GM12878 (cell line): ENCODE data around the gene B4GALT1. TPM values are rescaled to one million over a fixed set of nuclear protein-coding genes. Genes with fewer than 3 reads are reported as not detected.

ENCODE experiments used
- ATAC-seq: fragments of 200-7000 bp; cut with Tn5 transposase; 3 replicates; pipeline ENCODE4 v1.9.1; 2020; ENCODE audit warnings: mild to moderate bottlenecking, moderate library complexity
- BruUV-seq: library from RNA; stranded (reverse); fragments of 400-500 nt; replicated peaks from 2 replicates; lab custom pipeline; 2021; lab: Mats Ljungman, UMichigan
- CTCF ChIA-PET: fragments of 300-600 bp; sonication (Branson Sonifier 250); formaldehyde crosslinking; extraction: SDS; loops from one replicate; lab custom pipeline; 2021; ENCODE audit warnings: inconsistent platforms; lab: Yijun Ruan, JAX
- POLR2A ChIA-PET: fragments of 350-600 bp; formaldehyde crosslinking; extraction: SDS; loops from one replicate; lab custom pipeline; 2021; ENCODE audit warnings: inconsistent platforms; lab: Charles Lee
- RAD21 ChIA-PET: fragments of 300-600 bp; sonication (Branson Sonifier 250); formaldehyde crosslinking; loops from one replicate; lab custom pipeline; 2023; ENCODE audit warnings: antibody characterized with exemption; ENCODE audit not compliant: unreplicated experiment; lab: Charles Lee
- SMC1A ChIA-PET: fragments of 300-600 bp; sonication (Branson Sonifier 250); formaldehyde crosslinking; loops from one replicate; lab custom pipeline; 2023; ENCODE audit not compliant: unreplicated experiment, uncharacterized antibody; lab: Charles Lee
- DNase-seq: peaks from one replicate; pipeline ENCODE4 v3.0.0-alpha.2; 2011; ENCODE audit warnings: low read depth, low spot score
- FAIRE-seq: peaks from 3 replicates; lab custom pipeline; 2011; peaks lifted over from hg19 to GRCh38; lab: Jason Lieb, UNC
- H2AFZ ChIP-seq: 2 replicates; pipeline ENCODE4 v1.6.0; 2011; ENCODE audit warnings: low read depth, low read length, control low read depth; ENCODE audit not compliant: control insufficient read depth
- H3K27ac ChIP-seq: 2 replicates; pipeline ENCODE4 v1.5.1; 2011; ENCODE audit warnings: control low read depth; ENCODE audit not compliant: control insufficient read depth, insufficient read depth
- H3K27me3 ChIP-seq, 2 experiments: replicated peaks in 1 of 2; 2 replicates each; pipeline versions ENCODE4 v1.6.0 to v1.6.1; 2011; ENCODE audit warnings: low read length in 1 of 2; ENCODE audit not compliant: control insufficient read depth in 2 of 2, insufficient read depth in 2 of 2
- H3K36me3 ChIP-seq, 2 experiments: 2 replicates each; pipeline ENCODE4 v1.5.1; 2011; ENCODE audit warnings: low read length in 1 of 2; ENCODE audit not compliant: control insufficient read depth in 2 of 2, insufficient read depth in 2 of 2
- H3K4me1 ChIP-seq: 2 replicates; pipeline ENCODE4 v1.6.1; 2011; ENCODE audit warnings: mild to moderate bottlenecking, low read length, moderate library complexity, mixed read lengths; ENCODE audit not compliant: control insufficient read depth, insufficient read depth
- H3K4me2 ChIP-seq: 2 replicates; pipeline ENCODE4 v1.6.0; 2011; ENCODE audit warnings: control low read depth; ENCODE audit not compliant: control insufficient read depth, insufficient read depth
- H3K4me3 ChIP-seq: fragments of 200-600 bp; sonication (generic); 2 replicates; pipeline ENCODE4 v1.5.1; 2016
- H3K79me2 ChIP-seq: 2 replicates; pipeline ENCODE4 v1.6.0; 2011; ENCODE audit warnings: low read length; ENCODE audit not compliant: control insufficient read depth, insufficient read depth
- H3K9ac ChIP-seq: 2 replicates; pipeline ENCODE4 v1.8.0; 2011; ENCODE audit warnings: low read length, control low read depth, mixed read lengths; ENCODE audit not compliant: control insufficient read depth, insufficient read depth
- H3K9me3 ChIP-seq: replicated peaks from 3 replicates; pipeline ENCODE4 v1.5.1; 2011; ENCODE audit warnings: mild to moderate bottlenecking, low read length; ENCODE audit not compliant: control insufficient read depth, insufficient read depth
- H4K20me1 ChIP-seq: 2 replicates; pipeline ENCODE4 v1.6.0; 2011; ENCODE audit not compliant: control insufficient read depth, insufficient read depth
- EED ChIP-seq: sonication (generic); IDR thresholded peaks from 2 replicates; pipeline ENCODE4 v1.6.1; 2016; ENCODE audit warnings: antibody characterized with exemption, low read depth
- EGR1 ChIP-seq, 2 experiments: IDR thresholded peaks; 1 replicate in 1 of 2; 2 replicates in 1 of 2; pipeline ENCODE4 v1.6.1; 2011 to 2012; ENCODE audit warnings: low read depth in 2 of 2, low read length in 2 of 2, borderline replicate concordance in 1 of 2, mild to moderate bottlenecking in 1 of 2, moderate library complexity in 1 of 2
- FOS ChIP-seq: IDR thresholded peaks from 3 replicates; pipeline ENCODE4 v1.6.1; 2011; ENCODE audit warnings: borderline replicate concordance; ENCODE audit not compliant: insufficient read length; ENCODE audit errors: extremely low read depth
- JUND ChIP-seq: IDR thresholded peaks from 2 replicates; pipeline ENCODE4 v1.6.1; 2012; ENCODE audit warnings: low read depth, mild to moderate bottlenecking, low read length, improper control_type of control experiment, moderate library complexity
- MEF2A ChIP-seq: IDR thresholded peaks from 2 replicates; pipeline ENCODE4 v1.6.1; 2011; ENCODE audit warnings: low read depth, mild to moderate bottlenecking, low read length, moderate library complexity; ENCODE audit not compliant: insufficient read depth
- NFIC ChIP-seq: IDR thresholded peaks from 2 replicates; pipeline ENCODE4 v1.6.1; 2012; ENCODE audit warnings: low read depth, mild to moderate bottlenecking, inconsistent platforms, low read length, moderate library complexity
- NR2C2 ChIP-seq: IDR thresholded peaks from 2 replicates; pipeline ENCODE4 v1.6.1; 2011; ENCODE audit warnings: borderline replicate concordance, low read depth; ENCODE audit not compliant: control insufficient read depth, insufficient read length
- POLR2AphosphoS5 ChIP-seq: IDR thresholded peaks from 2 replicates; pipeline ENCODE4 v1.6.1; 2011; ENCODE audit warnings: mild to moderate bottlenecking, low read length, inconsistent platforms
- POU2F2 ChIP-seq: IDR thresholded peaks from 3 replicates; pipeline ENCODE4 v1.6.1; 2011; ENCODE audit warnings: low read depth, mild to moderate bottlenecking, low read length, borderline replicate concordance
- RAD51 ChIP-seq: fragments of 450-650 bp; IDR thresholded peaks from 2 replicates; pipeline ENCODE4 v1.6.1; 2016; ENCODE audit warnings: moderate library complexity, mild to moderate bottlenecking, inconsistent platforms
- RFX5 ChIP-seq: IDR thresholded peaks from 2 replicates; pipeline ENCODE4 v1.6.1; 2011; ENCODE audit warnings: low read depth, low read length, improper control_type of control experiment
- SMC3 ChIP-seq: IDR thresholded peaks from 2 replicates; pipeline ENCODE4 v1.6.1; 2011; ENCODE audit warnings: low read length, improper control_type of control experiment, borderline replicate concordance
- SRF ChIP-seq, 2 experiments: IDR thresholded peaks; 2 replicates each; pipeline ENCODE4 v1.6.1; 2011; ENCODE audit warnings: low read depth in 2 of 2, low read length in 2 of 2, mild to moderate bottlenecking in 1 of 2, moderate library complexity in 1 of 2
- WGBS: methylation state at CpG from one replicate; pipeline ENCODE4 v1.1.6; 2016; ENCODE audit warnings: low lambda C conversion rate; ENCODE audit not compliant: insufficient replicate concordance, insufficient coverage; ENCODE audit errors: missing lambda C conversion rate; 5-methylcytosine and 5-hydroxymethylcytosine counted together
- in situ Hi-C: fragments of 300-500 bp; cut with MboI; formaldehyde crosslinking; loops from 9 replicates; pipeline ENCODE4 v1.14.3; 2018; ENCODE audit warnings: mixed read lengths
- intact Hi-C: fragments of 100-400 bp; cut with micrococcal nuclease; formaldehyde crosslinking; loops from one replicate; pipeline ENCODE4 v1.14.2; 2022; ENCODE audit not compliant: unreplicated experiment
- polyA plus RNA-seq, 11 experiments: library from polyadenylated mRNA; depleted of rRNA in 4 of 11; unstranded in 6 of 11; stranded (reverse) in 5 of 11; fragments of >200 nt; fragmentation: Nextera tagmentation in 4 of 11; fragmentation: Illumina TruSeq in 1 of 11; extraction: Ambion mirVana in 4 of 11; extraction: Trizol in 1 of 11; gene quantifications; 1 replicate in 1 of 11; 2 replicates in 10 of 11; pipeline versions ENCODE4 v1.2.1 to v1.2.3, GENCODE V29; 2011 to 2016; ENCODE audit warnings: inconsistent platforms in 2 of 11, missing spikeins in 2 of 11, low read depth in 1 of 11
- total RNA-seq, 4 experiments: library from RNA; depleted of rRNA in 3 of 4; stranded (reverse); fragments of >200 nt in 3 of 4; fragmentation: Illumina TruSeq in 1 of 4; extraction: Trizol in 1 of 4; gene quantifications; 2 replicates each; pipeline versions ENCODE4 v1.2.1 to v1.2.3, GENCODE V29; 2013 to 2021
- TF ChIP-seq, protein P1 (sequence below): fragments of 450-650 bp; formaldehyde crosslinking; IDR thresholded peaks from 2 replicates; pipeline ENCODE4 v1.4.0; 2022; ENCODE audit warnings: mild to moderate bottlenecking, moderate library complexity
- TF ChIP-seq, protein P2 (sequence below): fragments of 450-650 bp; IDR thresholded peaks from 2 replicates; pipeline ENCODE4 v1.6.1; 2018; ENCODE audit warnings: mild to moderate bottlenecking, low read depth, moderate library complexity; ENCODE audit not compliant: partially characterized antibody
- TF ChIP-seq, protein P3 (sequence below): fragments of 450-650 bp; IDR thresholded peaks from 2 replicates; pipeline ENCODE4 v1.6.1; 2018; ENCODE audit warnings: borderline replicate concordance, mild to moderate bottlenecking; ENCODE audit not compliant: partially characterized antibody

B4GALT1 gene
- total and polyA plus RNA-seq, 10 of the 15 experiments (the other 5 are each of a cell fraction or from before 2014, with no cell fraction given), result 12.7 to 79.0 (median 41.0) TPM

GRCh38 chr9:33188711-33189110 is 21.6 kb upstream of the B4GALT1 start:
- H3K4me3 ChIP-seq, result no peak overlapping the region
- no peaks in the 10 kb centered on the region for H4K20me1 ChIP-seq
- no peaks in the 10 kb centered on the region for H3K27me3 ChIP-seq
- no peaks in the 10 kb centered on the region for H3K9me3 ChIP-seq
- BruUV-seq, result no TSS peak
- H3K36me3 ChIP-seq, result no peaks in the 10 kb centered on the region
- ChIA-PET POLR2A (interaction anchor here (0.7 kb wide), 1 partner anchor 19 kb away, joined by 3 read pairs; no protein-coding TSS in a partner anchor), CTCF (interaction anchor here (0.7 to 1.6 kb wide), 2 partner anchors 13 to 18 kb away, joined by 3 read pairs; no protein-coding TSS in a partner anchor), SMC1A (interaction anchor here (0.8 to 5.7 kb wide), 5 partner anchors 9 to 37 kb away, joined by 3 to 27 read pairs (median 5); no protein-coding TSS in a partner anchor), RAD21 (no interaction called here)
- FAIRE-seq (no peak), ATAC-seq (no peak), DNase-seq (no peak)
- no peak overlapping the region for H3K4me2 ChIP-seq
- H2AFZ ChIP-seq, result no peak overlapping the region
- H3K27ac ChIP-seq, result no peak overlapping the region
- no peak overlapping the region for H3K9ac ChIP-seq
- 47% methylated on average over 1 of the region's 1 CpG for WGBS
- H3K79me2 ChIP-seq, result no peaks in the 10 kb centered on the region
- in situ Hi-C loops, result no loop called here
- peaks cover 13% of the 10 kb centered on the region for H3K4me1 ChIP-seq
- intact Hi-C loops, result no loop called here
- no peak for TF ChIP-seq FOS
- TF ChIP-seq, protein P1, sequence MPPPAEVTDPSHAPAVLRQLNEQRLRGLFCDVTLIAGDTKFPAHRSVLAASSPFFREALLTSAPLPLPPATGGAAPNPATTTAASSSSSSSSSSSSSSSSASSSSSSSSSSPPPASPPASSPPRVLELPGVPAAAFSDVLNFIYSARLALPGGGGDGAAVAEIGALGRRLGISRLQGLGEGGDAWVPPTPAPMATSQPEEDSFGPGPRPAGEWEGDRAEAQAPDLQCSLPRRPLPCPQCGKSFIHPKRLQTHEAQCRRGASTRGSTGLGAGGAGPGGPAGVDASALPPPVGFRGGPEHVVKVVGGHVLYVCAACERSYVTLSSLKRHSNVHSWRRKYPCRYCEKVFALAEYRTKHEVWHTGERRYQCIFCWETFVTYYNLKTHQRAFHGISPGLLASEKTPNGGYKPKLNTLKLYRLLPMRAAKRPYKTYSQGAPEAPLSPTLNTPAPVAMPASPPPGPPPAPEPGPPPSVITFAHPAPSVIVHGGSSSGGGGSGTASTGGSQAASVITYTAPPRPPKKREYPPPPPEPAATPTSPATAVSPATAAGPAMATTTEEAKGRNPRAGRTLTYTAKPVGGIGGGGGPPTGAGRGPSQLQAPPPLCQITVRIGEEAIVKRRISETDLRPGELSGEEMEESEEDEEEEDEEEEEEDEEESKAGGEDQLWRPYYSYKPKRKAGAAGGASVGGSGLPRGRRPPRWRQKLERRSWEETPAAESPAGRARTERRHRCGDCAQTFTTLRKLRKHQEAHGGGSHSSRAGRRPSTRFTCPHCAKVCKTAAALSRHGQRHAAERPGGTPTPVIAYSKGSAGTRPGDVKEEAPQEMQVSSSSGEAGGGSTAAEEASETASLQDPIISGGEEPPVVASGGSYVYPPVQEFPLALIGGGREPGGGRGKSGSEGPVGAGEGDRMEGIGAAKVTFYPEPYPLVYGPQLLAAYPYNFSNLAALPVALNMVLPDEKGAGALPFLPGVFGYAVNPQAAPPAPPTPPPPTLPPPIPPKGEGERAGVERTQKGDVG, result no peak
- TF ChIP-seq RFX5, result no peak
- TF ChIP-seq SRF (IDR thresholded peaks at IDR 0.05; ENCODE audit: low read depth in 2 of 2, low read length in 2 of 2), result no peak
- TF ChIP-seq EED, result no peak
- TF ChIP-seq, protein P2, sequence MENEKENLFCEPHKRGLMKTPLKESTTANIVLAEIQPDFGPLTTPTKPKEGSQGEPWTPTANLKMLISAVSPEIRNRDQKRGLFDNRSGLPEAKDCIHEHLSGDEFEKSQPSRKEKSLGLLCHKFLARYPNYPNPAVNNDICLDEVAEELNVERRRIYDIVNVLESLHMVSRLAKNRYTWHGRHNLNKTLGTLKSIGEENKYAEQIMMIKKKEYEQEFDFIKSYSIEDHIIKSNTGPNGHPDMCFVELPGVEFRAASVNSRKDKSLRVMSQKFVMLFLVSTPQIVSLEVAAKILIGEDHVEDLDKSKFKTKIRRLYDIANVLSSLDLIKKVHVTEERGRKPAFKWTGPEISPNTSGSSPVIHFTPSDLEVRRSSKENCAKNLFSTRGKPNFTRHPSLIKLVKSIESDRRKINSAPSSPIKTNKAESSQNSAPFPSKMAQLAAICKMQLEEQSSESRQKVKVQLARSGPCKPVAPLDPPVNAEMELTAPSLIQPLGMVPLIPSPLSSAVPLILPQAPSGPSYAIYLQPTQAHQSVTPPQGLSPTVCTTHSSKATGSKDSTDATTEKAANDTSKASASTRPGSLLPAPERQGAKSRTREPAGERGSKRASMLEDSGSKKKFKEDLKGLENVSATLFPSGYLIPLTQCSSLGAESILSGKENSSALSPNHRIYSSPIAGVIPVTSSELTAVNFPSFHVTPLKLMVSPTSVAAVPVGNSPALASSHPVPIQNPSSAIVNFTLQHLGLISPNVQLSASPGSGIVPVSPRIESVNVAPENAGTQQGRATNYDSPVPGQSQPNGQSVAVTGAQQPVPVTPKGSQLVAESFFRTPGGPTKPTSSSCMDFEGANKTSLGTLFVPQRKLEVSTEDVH, result no peak
- no peak for TF ChIP-seq JUND
- TF ChIP-seq EGR1 (IDR thresholded peaks at IDR 0.05; ENCODE audit: borderline replicate concordance in 1 of 2, low read depth in 2 of 2, low read length in 2 of 2), result no peak
- TF ChIP-seq RAD51, result no peak
- TF ChIP-seq NFIC, result no peak
- no peak for TF ChIP-seq POU2F2
- TF ChIP-seq, protein P3, sequence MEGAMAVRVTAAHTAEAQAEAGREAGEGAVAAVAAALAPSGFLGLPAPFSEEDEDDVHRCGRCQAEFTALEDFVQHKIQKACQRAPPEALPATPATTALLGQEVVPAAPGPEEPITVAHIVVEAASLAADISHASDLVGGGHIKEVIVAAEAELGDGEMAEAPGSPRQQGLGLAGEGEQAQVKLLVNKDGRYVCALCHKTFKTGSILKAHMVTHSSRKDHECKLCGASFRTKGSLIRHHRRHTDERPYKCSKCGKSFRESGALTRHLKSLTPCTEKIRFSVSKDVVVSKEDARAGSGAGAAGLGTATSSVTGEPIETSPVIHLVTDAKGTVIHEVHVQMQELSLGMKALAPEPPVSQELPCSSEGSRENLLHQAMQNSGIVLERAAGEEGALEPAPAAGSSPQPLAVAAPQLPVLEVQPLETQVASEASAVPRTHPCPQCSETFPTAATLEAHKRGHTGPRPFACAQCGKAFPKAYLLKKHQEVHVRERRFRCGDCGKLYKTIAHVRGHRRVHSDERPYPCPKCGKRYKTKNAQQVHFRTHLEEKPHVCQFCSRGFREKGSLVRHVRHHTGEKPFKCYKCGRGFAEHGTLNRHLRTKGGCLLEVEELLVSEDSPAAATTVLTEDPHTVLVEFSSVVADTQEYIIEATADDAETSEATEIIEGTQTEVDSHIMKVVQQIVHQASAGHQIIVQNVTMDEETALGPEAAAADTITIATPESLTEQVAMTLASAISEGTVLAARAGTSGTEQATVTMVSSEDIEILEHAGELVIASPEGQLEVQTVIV, result no peak
- TF ChIP-seq POLR2AphosphoS5, result no peak
- TF ChIP-seq MEF2A, result no peak
- TF ChIP-seq SMC3, result no peak
- TF ChIP-seq NR2C2, result no peak
